Heart right ventricle (tissue), 16 donors: ENCODE data around the gene KIF25. TPM values are rescaled to one million over a fixed set of nuclear protein-coding genes. Genes with fewer than 3 reads are reported as not detected.

Experiments used
- ATAC-seq, 8 donors: fragments of 200-7000 bp; cut with Tn5 transposase; one replicate each; pipeline ENCODE4 v1.9.1; 2020; ENCODE audit warnings: mild to moderate bottlenecking in 8 of 8, moderate library complexity in 8 of 8, moderate number of reproducible peaks in 1 of 8
- DNase-seq, 2 donors: peaks; one replicate each; pipeline ENCODE4 v3.0.0-alpha.2; 2020
- H3K27ac ChIP-seq, 10 donors: fragments of 200-600 bp; sonication (generic) in 2 of 10; one replicate each; pipeline versions ENCODE4 v1.5.0 to v1.8.0; 2020 to 2022; ENCODE audit warnings: mild to moderate bottlenecking in 3 of 10
- H3K27me3 ChIP-seq, 7 donors: fragments of 200-600 bp; one replicate each; pipeline ENCODE4 v1.8.0; 2021 to 2022; ENCODE audit warnings: mild to moderate bottlenecking in 2 of 7
- H3K36me3 ChIP-seq, 9 donors: fragments of 200-600 bp; sonication (generic) in 1 of 9; one replicate each; pipeline versions ENCODE4 v1.5.0 to v1.8.0; 2020 to 2022; ENCODE audit warnings: mild to moderate bottlenecking in 2 of 9
- H3K4me1 ChIP-seq, 9 donors: fragments of 200-600 bp; sonication (generic) in 1 of 9; one replicate each; pipeline versions ENCODE4 v1.5.0 to v1.8.0; 2020 to 2022; ENCODE audit warnings: mild to moderate bottlenecking in 4 of 9
- H3K4me3 ChIP-seq, 10 donors: fragments of 200-600 bp; sonication (generic) in 2 of 10; one replicate each; pipeline versions ENCODE4 v1.5.0 to v1.8.0; 2020 to 2022; ENCODE audit warnings: mild to moderate bottlenecking in 7 of 10, moderate library complexity in 2 of 10
- H3K9me3 ChIP-seq, 11 donors: fragments of 200-600 bp in 10 of 11; sonication (generic) in 2 of 11; one replicate each; pipeline versions ENCODE4 v1.5.0 to v1.8.0; 2013 to 2022; ENCODE audit warnings: mild to moderate bottlenecking in 2 of 11, control low read depth in 1 of 11, moderate library complexity in 1 of 11
- WGBS, 2 donors: extraction: QIAGEN DNeasy Blood & Tissue Kit; methylation state at CpG; one replicate each; pipeline ENCODE4 v1.1.7; 2013; ENCODE audit warnings: inconsistent platforms in 1 of 2; 5-methylcytosine and 5-hydroxymethylcytosine counted together
- intact Hi-C, 10 donors: fragments of 100-400 bp; cut with DNase I; formaldehyde crosslinking; loops; one replicate each; pipeline versions ENCODE4 v1.11.1 to v1.14.2; 2022
- polyA plus RNA-seq, 2 donors: library from polyadenylated mRNA; stranded (reverse); fragments of 200-250 nt; gene quantifications; one replicate each; pipeline ENCODE4 v1.2.3, GENCODE V29; 2013
- total RNA-seq, 10 donors: library from RNA; stranded (reverse); fragmentation: NEBNext Ultra II Directional in 3 of 10; extraction: Animal tissue kit (Norgen Biotek cat#: 25700) in 3 of 10; gene quantifications; one replicate each; pipeline versions ENCODE4 v1.2.1 to v1.2.4, GENCODE V29; 2021 to 2023
- TF ChIP-seq, protein P1 (sequence below), 9 donors: fragments of 200-600 bp; sonication (generic) in 2 of 9; IDR thresholded peaks; one replicate each; pipeline versions ENCODE4 v1.5.0 to v1.8.0; 2021 to 2022; ENCODE audit warnings: antibody characterized with exemption in 9 of 9, mild to moderate bottlenecking in 5 of 9, moderate library complexity in 1 of 9
- donor health status: Arrhythmogenic right ventricular cardiomyopathy.
- donor health status: ischemic (EF 13 %, LVEDD 7.1; RV severe dilation, severe dysfunction).
- donor health status: healthy with polysubstance abuse.
- donor health status: DM: no; HTN: yes; CAD: no.
- donor health status: DM: no; HTN: no; CAD: no.
- donor health status: ischemic (EF 25% LVEDD 6.9; RV normal size, moderate dysfunction).
- donor health status: ischemic (EF 25% LVEDD 5.7; RV mildly dilated, moderate dysfunction).
- donor health status: healthy.
- donor health status: DM: yes; HTN: yes; CAD: no.
- donor health status: Ischemic cardiomyopathy.
- donor health status: ischemic (EF 35%, LVEDD 5.7; RV mildly dilated, moderate dysfunction).
- donor health status: nonischemic (EF 11% LVEDD 7.7; RV severe dilation, severe dysfunction).
- donor health status: DM: yes; HTN: yes; CAD: no.
- donor health status: PGD.
- donor health status: ischemic (EF 29% LVEDD 5.4; RV normal size, mild dysfunction).
- donor health status: nonischemic (EF 23%, LVEDD 6.1; RV moderate dilation, normal function).

Gene KIF25
- total and polyA plus RNA-seq, 12 donors: 0.18 to 0.95 (median 0.39) TPM; not detected in 4

DNA sequence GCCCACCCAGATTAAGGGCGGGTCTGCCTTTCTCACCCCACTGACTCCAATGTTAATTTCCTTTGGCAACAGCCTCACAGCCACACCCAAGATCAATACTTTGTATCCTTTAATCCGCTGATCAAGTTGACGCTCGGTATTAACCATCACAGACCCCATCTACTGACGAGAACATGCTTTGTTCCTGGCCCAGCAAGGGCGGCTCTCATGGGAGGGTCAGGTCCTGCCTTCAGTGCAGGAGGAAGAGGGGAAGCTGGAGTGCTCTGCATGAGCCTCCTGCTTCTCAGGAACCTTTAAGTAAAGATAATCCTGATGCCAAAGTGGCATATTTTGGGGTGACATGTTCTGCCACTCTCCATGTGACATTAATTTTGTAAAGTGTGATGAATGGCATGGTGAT is 8.3 kb downstream of the KIF25 start:
- H3K27me3 ChIP-seq: no peaks in the 10 kb centered on the region
- DNase-seq (no peak), ATAC-seq (no peak)
- no peaks in the 10 kb centered on the region for H3K36me3 ChIP-seq
- H3K9me3 ChIP-seq: peaks cover 0 to 26% (median 6%) of the 10 kb centered on the region in 11 donors
- H3K4me3 ChIP-seq: no peak overlapping the region
- intact Hi-C loops: no loop called here
- H3K4me1 ChIP-seq: peaks cover 0 to 35% (median 14%) of the 10 kb centered on the region in 9 donors
- WGBS, 2 donors: 95 to 98% methylated on average over 6 of the region's 6 CpGs
- no peak overlapping the region for H3K27ac ChIP-seq
- TF ChIP-seq, protein P1, sequence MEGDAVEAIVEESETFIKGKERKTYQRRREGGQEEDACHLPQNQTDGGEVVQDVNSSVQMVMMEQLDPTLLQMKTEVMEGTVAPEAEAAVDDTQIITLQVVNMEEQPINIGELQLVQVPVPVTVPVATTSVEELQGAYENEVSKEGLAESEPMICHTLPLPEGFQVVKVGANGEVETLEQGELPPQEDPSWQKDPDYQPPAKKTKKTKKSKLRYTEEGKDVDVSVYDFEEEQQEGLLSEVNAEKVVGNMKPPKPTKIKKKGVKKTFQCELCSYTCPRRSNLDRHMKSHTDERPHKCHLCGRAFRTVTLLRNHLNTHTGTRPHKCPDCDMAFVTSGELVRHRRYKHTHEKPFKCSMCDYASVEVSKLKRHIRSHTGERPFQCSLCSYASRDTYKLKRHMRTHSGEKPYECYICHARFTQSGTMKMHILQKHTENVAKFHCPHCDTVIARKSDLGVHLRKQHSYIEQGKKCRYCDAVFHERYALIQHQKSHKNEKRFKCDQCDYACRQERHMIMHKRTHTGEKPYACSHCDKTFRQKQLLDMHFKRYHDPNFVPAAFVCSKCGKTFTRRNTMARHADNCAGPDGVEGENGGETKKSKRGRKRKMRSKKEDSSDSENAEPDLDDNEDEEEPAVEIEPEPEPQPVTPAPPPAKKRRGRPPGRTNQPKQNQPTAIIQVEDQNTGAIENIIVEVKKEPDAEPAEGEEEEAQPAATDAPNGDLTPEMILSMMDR (IDR thresholded peaks at IDR 0.05): no peak

DNA sequence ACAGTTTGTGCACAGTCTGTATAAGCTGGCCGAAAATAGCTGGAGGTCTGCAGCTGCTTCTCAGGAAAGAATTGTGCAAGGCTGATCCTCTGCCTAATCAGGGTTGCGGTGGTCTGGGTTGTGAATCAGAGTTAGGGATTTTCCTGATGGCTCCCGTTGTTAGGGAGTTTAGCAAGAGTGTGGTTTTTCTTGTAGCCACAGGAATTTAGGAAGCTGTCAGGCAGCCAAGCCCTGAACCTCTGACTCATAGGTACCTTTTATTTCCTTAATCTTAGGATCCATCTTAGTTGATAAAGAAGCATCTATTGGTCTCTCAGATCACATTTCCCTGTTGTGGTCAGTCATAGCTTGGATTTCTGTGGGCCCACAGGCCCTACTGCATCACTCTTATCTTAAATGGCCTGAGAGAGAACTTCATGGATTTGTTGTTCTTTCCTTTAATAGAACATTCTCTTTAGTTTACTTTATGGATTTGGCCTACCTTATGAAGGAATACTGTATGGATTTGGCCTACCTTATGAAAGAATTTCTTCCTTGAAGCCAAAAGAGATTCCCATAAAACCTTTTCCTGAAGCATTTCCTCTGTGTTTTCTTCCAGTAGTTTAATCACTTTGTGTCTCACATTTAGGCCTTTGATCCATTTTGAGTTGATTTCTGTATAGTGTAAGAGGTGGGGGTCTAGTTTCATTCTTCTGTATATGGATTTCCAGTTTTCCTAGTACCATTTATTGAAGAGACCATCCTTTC is 10.3 kb downstream of the KIF25 start:
- H3K27me3 ChIP-seq: no peaks in the 10 kb centered on the region
- TF ChIP-seq, protein P1 (IDR thresholded peaks at IDR 0.05): no peak
- WGBS, 2 donors: 40 to 66% methylated on average over 3 of the region's 3 CpGs
- H3K36me3 ChIP-seq: no peaks in the 10 kb centered on the region
- DNase-seq: no peak
- intact Hi-C loops: no loop called here
- peaks cover 0 to 46% (median 20%) of the 10 kb centered on the region in 11 donors for H3K9me3 ChIP-seq
- peak in 6 of 8 donors; percentile 41 to 79 (median 58) for ATAC-seq
- H3K27ac ChIP-seq: peak overlapping the region in 5 of 10 donors; percentile 5 to 72 (median 33)
- H3K4me3 ChIP-seq: no peak overlapping the region
- peaks cover 0 to 31% (median 14%) of the 10 kb centered on the region in 9 donors for H3K4me1 ChIP-seq

DNA sequence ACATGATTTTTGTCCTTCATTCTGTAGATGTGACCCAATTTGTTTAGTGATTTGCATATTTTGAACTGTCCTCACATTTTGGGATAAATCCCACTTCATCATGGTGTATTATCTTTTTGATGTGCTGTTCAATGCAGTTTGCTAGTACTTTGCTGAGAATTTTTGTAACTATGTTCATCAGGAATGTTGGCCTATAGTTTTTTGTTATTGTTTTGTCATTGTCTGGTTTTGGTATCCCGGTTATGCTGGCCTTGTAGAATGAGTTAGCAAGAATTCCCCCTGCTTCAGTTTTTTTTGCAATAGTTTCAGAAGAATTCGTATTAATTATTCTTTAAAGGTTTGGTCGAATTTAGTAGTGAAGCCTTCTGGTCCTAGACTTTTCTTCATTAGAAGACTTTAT is 11.9 kb downstream of the KIF25 start:
- ATAC-seq (no peak), DNase-seq (no peak)
- intact Hi-C loops: no loop called here
- no peak overlapping the region for H3K4me3 ChIP-seq
- TF ChIP-seq, protein P1 (IDR thresholded peaks at IDR 0.05): no peak
- H3K9me3 ChIP-seq: peaks cover 0 to 47% (median 20%) of the 10 kb centered on the region in 11 donors
- peaks cover 0 to 27% (median 18%) of the 10 kb centered on the region in 9 donors for H3K4me1 ChIP-seq
- no peaks in the 10 kb centered on the region for H3K36me3 ChIP-seq
- no peak overlapping the region for H3K27ac ChIP-seq
- 92 to 93% methylated on average over 3 of the region's 3 CpGs for WGBS, 2 donors
- no peaks in the 10 kb centered on the region for H3K27me3 ChIP-seq

DNA sequence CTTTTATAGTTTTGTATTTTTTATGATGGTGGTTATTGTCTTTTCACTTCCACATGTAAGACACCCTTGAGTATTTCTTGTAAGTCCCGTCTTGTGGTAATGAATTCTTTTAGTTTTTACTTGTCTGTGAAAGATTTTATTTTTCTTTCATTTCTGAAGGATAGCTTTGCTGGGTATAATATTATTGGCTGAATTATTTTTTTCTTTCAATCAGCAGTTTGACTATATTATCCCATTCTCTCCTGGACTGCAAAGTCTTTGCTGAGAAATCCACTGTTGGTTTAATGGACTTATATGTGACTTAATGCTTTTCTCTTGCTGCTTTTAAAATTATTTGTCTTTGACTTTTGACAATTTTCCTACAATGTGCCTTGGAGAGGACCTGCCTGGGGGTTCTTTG is 13.8 kb downstream of the KIF25 start:
- TF ChIP-seq, protein P1 (IDR thresholded peaks at IDR 0.05): no peak
- no peak overlapping the region for H3K4me3 ChIP-seq
- ATAC-seq (no peak), DNase-seq (no peak)
- H3K4me1 ChIP-seq: peaks cover 0 to 31% (median 24%) of the 10 kb centered on the region in 9 donors
- intact Hi-C loops: no loop called here
- no peaks in the 10 kb centered on the region for H3K36me3 ChIP-seq
- no peaks in the 10 kb centered on the region for H3K27me3 ChIP-seq
- no peak overlapping the region for H3K27ac ChIP-seq
- 87 to 92% methylated on average over 1 of the region's 1 CpG for WGBS, 2 donors
- H3K9me3 ChIP-seq: peaks cover 0 to 47% (median 20%) of the 10 kb centered on the region in 11 donors
